Skin epidermis (tissue), 12 donors: ENCODE data around the gene SLC35G3.
A peak's percentile ranks its signal among the peaks of the same experiment; 100 is the strongest.
"Not testable (repeated sequence)": the region's sequence is repeated elsewhere in the genome, so short reads cannot be mapped to it uniquely, and the experiment has no call there.

ENCODE experiments used
- H3K27ac ChIP-seq, 21 experiments: fragments of 200-600 bp; sonication (generic) in 11 of 21; one replicate each; pipeline ENCODE4 v1.5.0; 2020; ENCODE audit warnings: mild to moderate bottlenecking in 3 of 21, inconsistent platforms in 2 of 21, moderate library complexity in 2 of 21
- H3K4me3 ChIP-seq, 7 experiments: fragments of 200-600 bp; sonication (generic) in 2 of 7; one replicate each; pipeline ENCODE4 v1.5.0; 2020; ENCODE audit warnings: inconsistent platforms in 2 of 7, mild to moderate bottlenecking in 2 of 7, moderate library complexity in 1 of 7

SLC35G3 gene

DNA sequence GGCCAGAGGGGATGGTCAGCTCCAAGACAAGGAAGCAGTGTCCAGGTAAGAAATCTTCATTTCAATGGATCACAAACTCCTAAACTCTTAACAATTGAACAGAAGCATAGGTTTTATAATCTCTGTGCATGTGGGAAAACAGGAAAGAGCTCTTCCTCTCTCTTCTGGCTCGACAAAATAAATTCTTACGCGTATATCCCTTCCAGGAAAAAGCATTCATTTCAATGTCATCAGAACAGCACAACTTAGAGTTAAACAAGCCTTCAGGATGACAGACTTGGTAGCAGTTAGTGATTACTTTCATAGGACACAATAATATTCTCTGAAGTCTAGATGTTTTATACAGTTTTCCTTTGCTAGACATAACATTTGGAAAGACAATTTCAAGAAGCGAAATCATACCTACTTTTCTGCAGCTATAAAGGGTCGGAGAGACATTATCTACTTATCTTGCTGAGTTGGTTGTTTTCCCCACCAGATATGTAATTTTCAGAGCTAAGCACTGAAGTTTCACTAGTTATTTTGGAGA, 19.3 kb upstream of the SLC35G3 start:
- Histone ChIP-seq H3K4me3 (no peak overlapping the region), H3K27ac (peak overlapping the region in 19 of 21 experiments; percentile 7 to 96 (median 65))

- no peak overlapping the region for H3K4me3 ChIP-seq
- peak overlapping the region in 18 of 21 experiments; percentile 7 to 96 (median 66) for H3K27ac ChIP-seq
Measured at GRCh38 chr17:35212668-35213067, 18.5 kb upstream of the SLC35G3 start.

DNA sequence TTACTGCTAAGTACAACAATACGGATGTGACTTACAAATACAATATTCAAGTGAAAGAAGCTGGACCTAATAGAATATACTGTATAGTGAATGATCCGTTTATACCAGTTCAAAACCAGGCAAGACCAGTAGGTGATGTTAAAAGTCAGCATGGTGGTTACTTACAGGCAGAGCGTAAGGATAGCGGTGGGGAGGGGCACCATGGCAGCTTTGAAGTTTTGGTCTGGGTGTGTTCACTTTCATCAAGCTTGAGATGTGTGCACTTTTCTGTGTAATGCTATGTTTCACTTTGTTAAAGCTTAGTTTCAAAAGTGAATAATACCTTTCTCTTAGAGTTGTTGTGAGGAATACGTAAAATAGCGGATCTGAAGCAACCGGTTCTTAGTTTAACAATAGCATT, 16.5 kb upstream of the SLC35G3 start:
- no peak overlapping the region for H3K27ac ChIP-seq

GRCh38 chr17:35202582-35202981, 8.4 kb upstream of the SLC35G3 start:
- H3K27ac ChIP-seq, H3K4me3 ChIP-seq: not testable (repeated sequence)

More for the DNA sequence above, 16.5 kb upstream of the SLC35G3 start:
- no peak overlapping the region for H3K4me3 ChIP-seq

GRCh38 chr17:35195062-35195461, 869 bp upstream of the SLC35G3 start:
- H3K4me3 ChIP-seq, H3K27ac ChIP-seq: not testable (repeated sequence)

DNA sequence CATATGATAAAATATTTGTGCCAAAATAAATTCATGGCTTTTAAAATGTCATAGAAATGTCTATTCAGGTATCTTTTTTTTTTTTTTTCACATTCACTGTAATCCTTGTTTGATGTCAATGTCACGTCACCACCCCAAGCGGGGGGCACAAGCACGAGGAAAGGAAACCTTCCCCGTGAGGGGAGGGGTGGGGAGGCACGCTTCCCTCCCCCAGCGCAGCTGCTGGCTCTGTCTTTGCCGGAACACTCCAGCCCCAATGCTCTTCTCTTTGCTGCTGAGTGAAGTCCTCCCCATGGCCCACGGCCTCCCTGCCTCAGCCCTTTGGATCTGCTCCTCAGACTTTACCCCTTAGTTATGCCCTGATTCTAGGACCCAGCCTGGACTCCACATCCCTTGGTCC, 1.5 kb downstream of the SLC35G3 start:
- H3K27ac ChIP-seq: no peak overlapping the region
- H3K4me3 ChIP-seq: no peak overlapping the region

- no peak overlapping the region for H3K4me3 ChIP-seq
Measured at GRCh38 chr17:35191001-35191695, 3.0 kb downstream of the SLC35G3 start.

GRCh38 chr17:35189291-35189690, 4.9 kb downstream of the SLC35G3 start:
- Histone ChIP-seq H3K4me3 (no peak overlapping the region), H3K27ac (no peak overlapping the region)

More at GRCh38 chr17:35191001-35191695, 3.0 kb downstream of the SLC35G3 start:
- H3K27ac ChIP-seq: no peak overlapping the region

GRCh38 chr17:35188111-35188510, 6.1 kb downstream of the SLC35G3 start:
- Histone ChIP-seq H3K27ac (no peak overlapping the region), H3K4me3 (no peak overlapping the region)

- H3K4me3 ChIP-seq: no peak overlapping the region
- no peak overlapping the region for H3K27ac ChIP-seq
Measured at GRCh38 chr17:35187481-35187880, 6.7 kb downstream of the SLC35G3 start.

DNA sequence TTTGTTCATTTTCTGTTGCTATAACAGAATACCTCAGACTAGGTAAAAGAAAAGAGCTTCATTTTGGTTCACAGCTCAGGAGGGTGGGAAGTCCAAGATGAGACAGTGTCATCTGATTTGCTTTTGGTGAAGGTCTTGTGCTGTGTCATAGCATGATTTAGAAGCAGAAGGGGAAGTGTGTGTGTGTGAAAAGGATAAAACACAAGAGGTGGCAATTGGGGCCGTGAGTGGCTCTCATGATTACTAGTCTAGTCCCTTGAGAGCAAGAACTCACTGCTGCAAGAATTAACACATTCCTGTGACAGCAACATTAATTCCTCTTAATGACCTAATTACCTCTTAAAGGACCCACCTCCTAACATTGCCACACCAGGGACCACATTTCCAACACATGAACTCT, 8.3 kb downstream of the SLC35G3 start:
- Histone ChIP-seq H3K27ac (no peak overlapping the region), H3K4me3 (no peak overlapping the region)

- H3K4me3 ChIP-seq: no peak overlapping the region
- no peak overlapping the region for H3K27ac ChIP-seq
Measured at GRCh38 chr17:35184274-35184673, 9.9 kb downstream of the SLC35G3 start.

GRCh38 chr17:35183332-35183731, 10.9 kb downstream of the SLC35G3 start:
- Histone ChIP-seq H3K4me3 (no peak overlapping the region), H3K27ac (no peak overlapping the region)

DNA sequence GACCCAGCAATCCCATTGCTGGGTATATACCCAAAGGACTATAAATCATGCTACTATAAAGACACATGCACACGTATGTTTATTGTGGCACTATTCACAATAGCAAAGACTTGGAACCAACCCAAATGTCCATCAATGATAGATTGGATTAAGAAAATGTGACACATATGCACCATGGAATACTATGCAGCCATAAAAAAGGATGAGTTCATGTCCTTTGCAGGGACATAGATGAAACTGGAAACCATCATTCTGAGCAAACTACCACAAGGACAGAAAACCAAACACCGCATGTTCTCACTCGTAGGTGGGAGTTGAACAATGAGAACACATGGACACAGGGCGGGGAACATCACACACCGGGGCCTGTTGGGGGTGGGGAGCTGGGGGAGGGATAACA, 14.8 kb downstream of the SLC35G3 start:
- H3K27ac ChIP-seq: not testable (repeated sequence)

GRCh38 chr17:35176897-35177296, 17.3 kb downstream of the SLC35G3 start:
- no peak overlapping the region for H3K4me3 ChIP-seq
- peak overlapping the region in 2 of 21 experiments; percentile 50 to 61 for H3K27ac ChIP-seq

More for the DNA sequence above, 14.8 kb downstream of the SLC35G3 start:
- not testable (repeated sequence) for H3K4me3 ChIP-seq

- Histone ChIP-seq H3K4me3 (no peak overlapping the region), H3K27ac (no peak overlapping the region)
Measured at GRCh38 chr17:35175638-35176415, 18.4 kb downstream of the SLC35G3 start.

- H3K4me3 ChIP-seq: no peak overlapping the region
- H3K27ac ChIP-seq: no peak overlapping the region
Measured at GRCh38 chr17:35174835-35175334, 19.3 kb downstream of the SLC35G3 start.

GRCh38 chr17:35172321-35172720, 21.9 kb downstream of the SLC35G3 start:
- H3K4me3 ChIP-seq: not testable (repeated sequence)
- peak overlapping the region in 1 of 21 experiments; percentile 78 for H3K27ac ChIP-seq

- H3K4me3 ChIP-seq: no peak overlapping the region
- peak overlapping the region in 1 of 21 experiments; percentile 78 for H3K27ac ChIP-seq
Measured at GRCh38 chr17:35171834-35172233, 22.4 kb downstream of the SLC35G3 start.

DNA sequence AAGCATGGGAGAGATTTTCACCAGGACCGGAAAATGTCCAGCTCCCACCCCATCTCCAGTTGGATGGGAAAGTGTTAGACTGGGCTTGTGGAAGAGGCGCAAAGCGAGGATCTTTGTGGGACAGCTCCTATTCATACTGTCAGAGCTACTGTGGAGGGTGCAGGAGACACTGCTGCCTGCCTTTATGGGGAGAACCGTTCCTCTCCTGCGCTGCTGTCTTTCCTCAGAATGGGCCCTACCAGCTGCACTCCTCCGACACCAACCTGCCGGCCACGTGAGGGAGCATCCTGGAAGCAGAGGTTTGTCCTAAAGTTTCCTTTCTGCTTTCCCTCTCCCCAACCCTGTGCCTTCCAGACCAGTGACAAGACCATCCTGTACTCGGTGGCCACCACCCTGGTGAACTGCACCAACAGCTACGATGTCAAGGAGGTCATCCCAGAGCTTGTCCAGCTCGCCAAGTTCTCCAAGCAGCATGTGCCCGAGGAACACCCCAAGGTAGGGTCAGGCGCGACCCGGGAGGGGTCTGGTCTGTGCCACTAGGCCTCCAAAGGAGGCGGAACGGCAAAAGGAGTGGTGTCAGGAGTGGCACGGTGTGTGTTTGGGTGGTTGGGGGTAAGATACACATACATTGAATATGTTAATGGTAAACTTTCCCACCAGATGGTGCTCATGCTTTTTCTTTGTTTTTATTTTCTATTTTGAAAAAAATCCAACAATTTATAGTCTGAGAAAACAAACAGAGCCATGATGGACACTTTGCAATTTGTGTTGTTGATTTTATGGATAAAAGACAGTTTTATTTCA, 23.0 kb downstream of the SLC35G3 start:
- Histone ChIP-seq H3K27ac (peak overlapping the region in 1 of 21 experiments; percentile 48), H3K4me3 (no peak overlapping the region)
